CD4-positive, alpha-beta memory T cell (primary cell): ENCODE measurements around the gene FGGY. TPM values are rescaled to one million over a fixed set of nuclear protein-coding genes. Genes with fewer than 3 reads are reported as not detected.

Experiments
- CTCF ChIA-PET: fragments of 350-600 bp; sonication (Branson Sonifier 250); formaldehyde crosslinking; loops from one replicate; lab custom pipeline; 2021; ENCODE audit warnings: inconsistent platforms; ENCODE audit not compliant: partially characterized antibody; lab: Charles Lee
- POLR2A ChIA-PET: fragments of 350-600 bp; sonication (Branson Sonifier 250); formaldehyde crosslinking; loops from one replicate; lab custom pipeline; 2021; ENCODE audit not compliant: partially characterized antibody; lab: Charles Lee
- DNase-seq, 5 donors: peaks; one replicate each; pipeline versions ENCODE4 v3.0.0 to v3.0.0-alpha.2; 2020 to 2022; ENCODE audit warnings: mixed read lengths in 1 of 5
- H3K27ac ChIP-seq: one replicate; pipeline ENCODE4 v1.7.0; 2013; ENCODE audit warnings: low read depth, low read length
- H3K27me3 ChIP-seq: 2 replicates; pipeline ENCODE4 v1.7.0; 2013; ENCODE audit warnings: mild to moderate bottlenecking, low read length, moderate library complexity; ENCODE audit not compliant: insufficient read depth
- H3K36me3 ChIP-seq: 2 replicates; pipeline ENCODE4 v1.7.0; 2013; ENCODE audit warnings: mild to moderate bottlenecking, low read length, moderate library complexity; ENCODE audit not compliant: insufficient read depth
- H3K4me1 ChIP-seq: 2 replicates; pipeline ENCODE4 v1.7.0; 2013; ENCODE audit warnings: mild to moderate bottlenecking, low read length, moderate library complexity; ENCODE audit not compliant: insufficient read depth
- H3K4me3 ChIP-seq, 2 donors: one replicate each; pipeline ENCODE4 v1.7.0; 2013; ENCODE audit warnings: low read length in 2 of 2, mild to moderate bottlenecking in 1 of 2
- H3K9me3 ChIP-seq, 2 donors: one replicate each; pipeline ENCODE4 v1.7.0; 2013; ENCODE audit warnings: low read length in 2 of 2, control low read depth in 1 of 2; ENCODE audit not compliant: control insufficient read depth in 1 of 2
- H3K27ac Mint-ChIP-seq, 7 donors: one replicate each; pipeline ENCODE4 v1.8.0; 2020 to 2021; ENCODE audit warnings: mixed read lengths in 7 of 7, mild to moderate bottlenecking in 6 of 7, inconsistent platforms in 3 of 7, moderate library complexity in 3 of 7
- H3K27me3 Mint-ChIP-seq, 2 donors: one replicate each; pipeline ENCODE4 v1.8.0; 2020 to 2021; ENCODE audit warnings: mixed read lengths in 2 of 2
- H3K36me3 Mint-ChIP-seq, 2 donors: one replicate each; pipeline ENCODE4 v1.8.0; 2020 to 2021; ENCODE audit warnings: mixed read lengths in 2 of 2, inconsistent platforms in 1 of 2, mild to moderate bottlenecking in 1 of 2
- H3K4me1 Mint-ChIP-seq, 4 donors: one replicate each; pipeline ENCODE4 v1.8.0; 2020 to 2021; ENCODE audit warnings: mixed read lengths in 4 of 4, mild to moderate bottlenecking in 1 of 4
- H3K4me3 Mint-ChIP-seq, 8 donors: one replicate each; pipeline ENCODE4 v1.8.0; 2020 to 2021; ENCODE audit warnings: mixed read lengths in 8 of 8, mild to moderate bottlenecking in 7 of 8, moderate library complexity in 6 of 8, inconsistent platforms in 3 of 8
- H3K9me3 Mint-ChIP-seq, 8 donors: one replicate each; pipeline ENCODE4 v1.8.0; 2020 to 2021; ENCODE audit warnings: mixed read lengths in 8 of 8, mild to moderate bottlenecking in 5 of 8, inconsistent platforms in 3 of 8, moderate library complexity in 1 of 8
- intact Hi-C: fragments of 100-400 bp; cut with micrococcal nuclease; formaldehyde crosslinking; loops from one replicate; pipeline ENCODE4 v1.15.1; 2023
- polyA plus RNA-seq, 2 donors: library from polyadenylated mRNA; unstranded; fragments of 300-500 nt; fragmentation: Illumina TruSeq; gene quantifications; one replicate each; pipeline ENCODE4 v1.2.3, GENCODE V29; 2021
- total RNA-seq, 2 experiments: library from RNA; stranded (reverse); gene quantifications; one replicate each; pipeline ENCODE4 v1.2.3, GENCODE V29; 2021

Gene FGGY
- total and polyA plus RNA-seq, 4 experiments from 2014 or later: 1.8 to 8.8 (median 3.6) TPM

GRCh38 chr1:59683197-59683596 is 386.3 kb downstream of the FGGY start:
- Mint-ChIP-seq H3K27ac (no peak overlapping the region), H3K4me1 (no peaks in the 10 kb centered on the region), H3K9me3 (no peaks in the 10 kb centered on the region), H3K27me3 (no peaks in the 10 kb centered on the region), H3K36me3 (no peaks in the 10 kb centered on the region), H3K4me3 (no peak overlapping the region)
- no peak for DNase-seq
- Histone ChIP-seq H3K4me3 (no peak overlapping the region), H3K36me3 (no peaks in the 10 kb centered on the region), H3K27me3 (no peaks in the 10 kb centered on the region), H3K9me3 (no peaks in the 10 kb centered on the region), H3K4me1 (no peaks in the 10 kb centered on the region), H3K27ac (no peak overlapping the region)
- CTCF ChIA-PET: interaction anchor here (8.1 kb wide), 1 partner anchor 16 kb away, joined by 39 read pairs; no protein-coding TSS in a partner anchor
- POLR2A ChIA-PET: no interaction called here
- intact Hi-C loops: no loop called here

GRCh38 chr1:59684698-59685097 is 387.8 kb downstream of the FGGY start:
- Mint-ChIP-seq H3K27me3 (no peaks in the 10 kb centered on the region), H3K4me3 (no peak overlapping the region), H3K9me3 (no peaks in the 10 kb centered on the region), H3K4me1 (no peaks in the 10 kb centered on the region), H3K36me3 (no peaks in the 10 kb centered on the region), H3K27ac (no peak overlapping the region)
- Histone ChIP-seq H3K4me1 (no peaks in the 10 kb centered on the region), H3K27ac (no peak overlapping the region), H3K36me3 (no peaks in the 10 kb centered on the region), H3K4me3 (no peak overlapping the region), H3K27me3 (no peaks in the 10 kb centered on the region), H3K9me3 (no peaks in the 10 kb centered on the region)
- ChIA-PET POLR2A (no interaction called here), CTCF (interaction anchor here (8.1 kb wide), 1 partner anchor 14 kb away, joined by 39 read pairs; no protein-coding TSS in a partner anchor)
- DNase-seq: no peak
- intact Hi-C loops: no loop called here

GRCh38 chr1:59685101-59685500 is 388.2 kb downstream of the FGGY start:
- Histone ChIP-seq H3K27ac (no peak overlapping the region), H3K27me3 (no peaks in the 10 kb centered on the region), H3K36me3 (no peaks in the 10 kb centered on the region), H3K4me1 (no peaks in the 10 kb centered on the region), H3K9me3 (no peaks in the 10 kb centered on the region), H3K4me3 (no peak overlapping the region)
- H3K9me3 Mint-ChIP-seq: no peaks in the 10 kb centered on the region
- no peak for DNase-seq
- H3K4me3 Mint-ChIP-seq: no peak overlapping the region
- POLR2A ChIA-PET: no interaction called here
- H3K36me3 Mint-ChIP-seq: no peaks in the 10 kb centered on the region
- H3K4me1 Mint-ChIP-seq: no peaks in the 10 kb centered on the region
- H3K27ac Mint-ChIP-seq: no peak overlapping the region
- H3K27me3 Mint-ChIP-seq: no peaks in the 10 kb centered on the region
- intact Hi-C loops: no loop called here
- CTCF ChIA-PET: interaction anchor here (8.1 kb wide), 1 partner anchor 14 kb away, joined by 39 read pairs; no protein-coding TSS in a partner anchor

- Mint-ChIP-seq H3K4me1 (no peaks in the 10 kb centered on the region), H3K36me3 (no peaks in the 10 kb centered on the region), H3K27me3 (no peaks in the 10 kb centered on the region), H3K27ac (no peak overlapping the region), H3K9me3 (no peaks in the 10 kb centered on the region), H3K4me3 (no peak overlapping the region)
- Histone ChIP-seq H3K27me3 (no peaks in the 10 kb centered on the region), H3K27ac (no peak overlapping the region), H3K4me1 (no peaks in the 10 kb centered on the region), H3K4me3 (no peak overlapping the region), H3K9me3 (no peaks in the 10 kb centered on the region), H3K36me3 (no peaks in the 10 kb centered on the region)
- DNase-seq: no peak
- CTCF ChIA-PET: interaction anchor here (8.1 kb wide), 1 partner anchor 13 kb away, joined by 39 read pairs; no protein-coding TSS in a partner anchor
- POLR2A ChIA-PET: no interaction called here
- intact Hi-C loops: no loop called here
Observed at GRCh38 chr1:59685666-59686065, 388.8 kb downstream of the FGGY start.

GRCh38 chr1:59686170-59686569 is 389.3 kb downstream of the FGGY start:
- intact Hi-C loops: no loop called here
- Histone ChIP-seq H3K4me1 (no peaks in the 10 kb centered on the region), H3K27ac (no peak overlapping the region), H3K27me3 (no peaks in the 10 kb centered on the region), H3K4me3 (no peak overlapping the region), H3K9me3 (no peaks in the 10 kb centered on the region), H3K36me3 (no peaks in the 10 kb centered on the region)
- DNase-seq: no peak
- CTCF ChIA-PET: interaction anchor here (8.1 kb wide), 1 partner anchor 13 kb away, joined by 39 read pairs; no protein-coding TSS in a partner anchor
- POLR2A ChIA-PET: no interaction called here
- Mint-ChIP-seq H3K27me3 (no peaks in the 10 kb centered on the region), H3K27ac (no peak overlapping the region), H3K9me3 (no peaks in the 10 kb centered on the region), H3K36me3 (no peaks in the 10 kb centered on the region), H3K4me3 (no peak overlapping the region), H3K4me1 (no peaks in the 10 kb centered on the region)

GRCh38 chr1:59686574-59686973 is 389.7 kb downstream of the FGGY start:
- CTCF ChIA-PET: interaction anchor here (8.1 kb wide), 1 partner anchor 12 kb away, joined by 39 read pairs; no protein-coding TSS in a partner anchor
- intact Hi-C loops: no loop called here
- Histone ChIP-seq H3K4me3 (no peak overlapping the region), H3K27me3 (no peaks in the 10 kb centered on the region), H3K27ac (no peak overlapping the region), H3K4me1 (no peaks in the 10 kb centered on the region), H3K9me3 (no peaks in the 10 kb centered on the region), H3K36me3 (no peaks in the 10 kb centered on the region)
- H3K36me3 Mint-ChIP-seq: no peaks in the 10 kb centered on the region
- H3K4me3 Mint-ChIP-seq: no peak overlapping the region
- DNase-seq: no peak
- no peak overlapping the region for H3K27ac Mint-ChIP-seq
- H3K27me3 Mint-ChIP-seq: no peaks in the 10 kb centered on the region
- POLR2A ChIA-PET: no interaction called here
- no peaks in the 10 kb centered on the region for H3K9me3 Mint-ChIP-seq
- no peaks in the 10 kb centered on the region for H3K4me1 Mint-ChIP-seq

GRCh38 chr1:59687081-59687480 is 390.2 kb downstream of the FGGY start:
- Mint-ChIP-seq H3K4me3 (no peak overlapping the region), H3K27me3 (no peaks in the 10 kb centered on the region), H3K27ac (no peak overlapping the region), H3K36me3 (no peaks in the 10 kb centered on the region), H3K4me1 (no peaks in the 10 kb centered on the region), H3K9me3 (no peaks in the 10 kb centered on the region)
- no peaks in the 10 kb centered on the region for H3K27me3 ChIP-seq
- ChIA-PET CTCF (interaction anchor here (8.1 kb wide), 1 partner anchor 12 kb away, joined by 39 read pairs; no protein-coding TSS in a partner anchor), POLR2A (no interaction called here)
- H3K9me3 ChIP-seq: no peaks in the 10 kb centered on the region
- intact Hi-C loops: no loop called here
- DNase-seq: no peak
- H3K27ac ChIP-seq: no peak overlapping the region
- H3K4me1 ChIP-seq: no peaks in the 10 kb centered on the region
- no peak overlapping the region for H3K4me3 ChIP-seq
- no peaks in the 10 kb centered on the region for H3K36me3 ChIP-seq
